GM19397 (cell line): ENCODE results near the gene METTL13.
A peak's percentile ranks its signal among the peaks of the same experiment; 100 is the strongest.

Source experiments
- ATAC-seq: cut with Tn5 transposase; IDR thresholded peaks from one replicate; pipeline ENCODE4 v1.9.1; 2021; ENCODE audit warnings: mild to moderate bottlenecking, moderate library complexity; ENCODE audit not compliant: unreplicated experiment

Gene METTL13

GRCh38 chr1:171781176-171781875 is at the start of gene METTL13:
TSS of gene METTL13 (plus strand) at chr1:171781660. CDS start at chr1:171781968, 308 bp downstream.
- peak; percentile 99 for ATAC-seq

GRCh38 chr1:171736196-171736595 is 45.3 kb upstream of the METTL13 start:
- no peak for ATAC-seq

GRCh38 chr1:171738911-171739310 is 42.5 kb upstream of the METTL13 start:
- no peak for ATAC-seq

- ATAC-seq = no peak
Measured at GRCh38 chr1:171739656-171740055, 41.8 kb upstream of the METTL13 start.

GRCh38 chr1:171740356-171740863 is 41.0 kb upstream of the METTL13 start:
- no peak for ATAC-seq

- ATAC-seq = peak; percentile 37
Measured at GRCh38 chr1:171740987-171741871, 40.2 kb upstream of the METTL13 start.

- peak; percentile 89 for ATAC-seq
Measured at GRCh38 chr1:171741872-171742576, 39.4 kb upstream of the METTL13 start, which contains the start of gene VAMP4. TSS of gene VAMP4 (minus strand) at chr1:171742065. CDS start at chr1:171738414, 3,651 bp downstream.

- ATAC-seq = peak; percentile 2
Measured at GRCh38 chr1:171742577-171742922, 38.9 kb upstream of the METTL13 start.

GRCh38 chr1:171743081-171743870 is 38.2 kb upstream of the METTL13 start:
- no peak for ATAC-seq

GRCh38 chr1:171744986-171745385 is 36.5 kb upstream of the METTL13 start:
- ATAC-seq = no peak

GRCh38 chr1:171748651-171749050 is 32.8 kb upstream of the METTL13 start:
- ATAC-seq = no peak

GRCh38 chr1:171751221-171751620 is 30.2 kb upstream of the METTL13 start:
- ATAC-seq = no peak

- ATAC-seq = no peak
Measured at GRCh38 chr1:171753182-171753581, 28.3 kb upstream of the METTL13 start.

GRCh38 chr1:171753685-171754352 is 27.6 kb upstream of the METTL13 start:
- no peak for ATAC-seq

- no peak for ATAC-seq
Measured at GRCh38 chr1:171754353-171754705, 27.1 kb upstream of the METTL13 start.

GRCh38 chr1:171754971-171755370 is 26.5 kb upstream of the METTL13 start:
- ATAC-seq = no peak

GRCh38 chr1:171756856-171757255 is 24.6 kb upstream of the METTL13 start:
- no peak for ATAC-seq

GRCh38 chr1:171758011-171758410 is 23.4 kb upstream of the METTL13 start:
- ATAC-seq = no peak

- no peak for ATAC-seq
Measured at GRCh38 chr1:171762143-171762563, 19.3 kb upstream of the METTL13 start.

GRCh38 chr1:171763764-171764163 is 17.7 kb upstream of the METTL13 start:
- no peak for ATAC-seq
